Occipital lobe (tissue), 2 donors: ENCODE data around the gene DLGAP3. TPM values are rescaled to one million over a fixed set of nuclear protein-coding genes. Genes with fewer than 3 reads are reported as not detected.
"Not testable (repeated sequence)": the region's sequence is repeated elsewhere in the genome, so short reads cannot be mapped to it uniquely, and the experiment has no call there.

Experiments
- DNase-seq: peaks from one replicate; lab custom pipeline; 2025; lab: John Stamatoyannopoulos, UW
- total RNA-seq: library from RNA; depleted of rRNA; stranded (reverse); fragments of >200 nt; gene quantifications from one replicate; pipeline ENCODE4 v1.2.3, GENCODE V29; 2014

The DLGAP3 gene, protein sequence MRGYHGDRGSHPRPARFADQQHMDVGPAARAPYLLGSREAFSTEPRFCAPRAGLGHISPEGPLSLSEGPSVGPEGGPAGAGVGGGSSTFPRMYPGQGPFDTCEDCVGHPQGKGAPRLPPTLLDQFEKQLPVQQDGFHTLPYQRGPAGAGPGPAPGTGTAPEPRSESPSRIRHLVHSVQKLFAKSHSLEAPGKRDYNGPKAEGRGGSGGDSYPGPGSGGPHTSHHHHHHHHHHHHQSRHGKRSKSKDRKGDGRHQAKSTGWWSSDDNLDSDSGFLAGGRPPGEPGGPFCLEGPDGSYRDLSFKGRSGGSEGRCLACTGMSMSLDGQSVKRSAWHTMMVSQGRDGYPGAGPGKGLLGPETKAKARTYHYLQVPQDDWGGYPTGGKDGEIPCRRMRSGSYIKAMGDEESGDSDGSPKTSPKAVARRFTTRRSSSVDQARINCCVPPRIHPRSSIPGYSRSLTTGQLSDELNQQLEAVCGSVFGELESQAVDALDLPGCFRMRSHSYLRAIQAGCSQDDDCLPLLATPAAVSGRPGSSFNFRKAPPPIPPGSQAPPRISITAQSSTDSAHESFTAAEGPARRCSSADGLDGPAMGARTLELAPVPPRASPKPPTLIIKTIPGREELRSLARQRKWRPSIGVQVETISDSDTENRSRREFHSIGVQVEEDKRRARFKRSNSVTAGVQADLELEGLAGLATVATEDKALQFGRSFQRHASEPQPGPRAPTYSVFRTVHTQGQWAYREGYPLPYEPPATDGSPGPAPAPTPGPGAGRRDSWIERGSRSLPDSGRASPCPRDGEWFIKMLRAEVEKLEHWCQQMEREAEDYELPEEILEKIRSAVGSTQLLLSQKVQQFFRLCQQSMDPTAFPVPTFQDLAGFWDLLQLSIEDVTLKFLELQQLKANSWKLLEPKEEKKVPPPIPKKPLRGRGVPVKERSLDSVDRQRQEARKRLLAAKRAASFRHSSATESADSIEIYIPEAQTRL
- total RNA-seq = 3.1 TPM

DNA sequence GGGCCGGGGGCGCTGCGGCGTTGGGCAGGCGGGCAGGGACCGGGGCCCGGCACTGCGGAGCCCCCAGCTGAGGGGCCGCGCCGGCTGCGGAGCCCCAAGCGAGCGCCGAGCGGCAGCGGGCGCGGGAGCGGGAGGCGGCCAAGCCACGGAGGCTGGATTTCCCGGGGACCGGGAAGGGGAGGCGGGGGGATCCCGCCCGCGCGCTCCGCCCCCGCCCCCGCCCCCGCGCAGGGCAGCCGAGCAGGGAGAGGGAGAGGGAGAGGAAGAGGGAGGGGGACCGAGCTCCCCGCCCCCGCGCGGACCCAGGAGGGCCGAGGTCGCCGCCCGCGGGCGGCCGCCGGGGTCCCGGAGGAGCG, at the start of gene DLGAP3:
TSS of gene DLGAP3 (minus strand) at position 154 of the 356 bp plus-strand sequence. CDS start 24,267 bp downstream, outside the sequence.
- DNase-seq = no peak

GRCh38 chr1:34978921-34979320, 49.5 kb upstream of the DLGAP3 start:
- DNase-seq = no peak

- DNase-seq = no peak
Measured at GRCh38 chr1:34977858-34978257, 48.4 kb upstream of the DLGAP3 start.

- DNase-seq = no peak
Measured at GRCh38 chr1:34977210-34977471, 47.7 kb upstream of the DLGAP3 start.

- no peak for DNase-seq
Measured at GRCh38 chr1:34976384-34977209, 47.1 kb upstream of the DLGAP3 start.

DNA sequence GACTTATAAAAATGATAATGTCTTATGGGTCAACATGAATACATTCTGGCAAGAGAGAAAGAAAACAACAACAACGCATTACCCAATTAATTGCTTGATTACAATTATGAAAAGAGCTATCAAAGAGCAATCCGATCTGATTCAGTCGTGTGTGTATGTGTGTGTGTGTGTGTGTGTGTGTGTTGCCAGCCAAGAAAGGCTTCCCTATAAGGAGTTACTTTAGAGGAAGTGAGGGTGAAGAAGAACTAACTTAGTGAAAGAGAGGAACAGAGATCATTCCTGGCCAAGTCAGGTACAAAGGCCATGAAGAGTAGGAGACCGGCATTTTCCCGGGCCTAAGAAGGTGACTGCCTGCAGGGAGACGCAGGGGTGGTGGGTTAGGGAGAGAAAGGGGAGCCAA, 46.3 kb upstream of the DLGAP3 start:
- DNase-seq = no peak

- no peak for DNase-seq
Measured at GRCh38 chr1:34975338-34975737, 45.9 kb upstream of the DLGAP3 start.

GRCh38 chr1:34974626-34975025, 45.2 kb upstream of the DLGAP3 start:
- DNase-seq = no peak

GRCh38 chr1:34973326-34973725, 43.9 kb upstream of the DLGAP3 start:
- no peak for DNase-seq

DNA sequence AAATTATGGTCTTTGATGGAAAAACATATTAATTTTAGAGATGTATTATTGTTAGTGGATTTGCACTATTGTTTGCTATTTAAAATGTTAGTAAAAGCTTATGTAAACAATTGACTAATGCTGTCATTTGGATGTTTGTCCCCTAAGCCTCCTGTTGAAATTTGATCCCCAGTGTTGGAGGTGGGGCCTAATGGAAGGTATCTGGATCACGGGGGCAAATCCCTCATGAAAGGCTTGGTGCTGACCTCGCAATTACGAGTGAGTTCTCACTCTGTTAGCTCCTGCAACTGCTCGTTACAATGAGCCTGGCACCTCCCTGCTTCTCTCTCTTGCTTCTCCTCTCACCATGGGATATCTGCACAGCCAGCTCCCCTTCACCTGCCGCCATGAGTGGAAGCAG, 41.4 kb upstream of the DLGAP3 start:
- DNase-seq = no peak

DNA sequence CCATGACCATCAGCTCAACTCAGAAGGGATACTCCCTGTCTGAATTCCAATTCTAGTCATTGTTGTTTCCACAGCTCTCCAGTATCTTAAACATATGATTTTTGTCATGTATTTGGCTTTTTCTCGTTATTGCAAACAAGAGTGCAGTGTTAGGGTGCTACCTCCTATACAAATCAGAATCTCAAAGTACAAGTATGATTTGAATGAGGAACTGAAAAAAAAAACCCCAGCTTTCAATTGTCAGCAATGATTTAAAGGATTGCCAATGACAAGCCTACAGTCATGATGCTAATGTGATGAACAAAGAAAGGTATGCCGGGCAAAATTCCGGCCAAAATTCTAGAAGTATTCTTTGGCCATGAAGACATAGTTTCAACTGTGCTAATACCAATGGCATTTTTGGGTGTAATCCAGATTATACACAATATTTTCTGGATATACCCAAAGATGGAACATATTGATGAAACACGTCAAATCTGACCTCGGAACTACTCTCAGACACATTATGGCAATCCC, 40.8 kb upstream of the DLGAP3 start:
- no peak for DNase-seq

DNA sequence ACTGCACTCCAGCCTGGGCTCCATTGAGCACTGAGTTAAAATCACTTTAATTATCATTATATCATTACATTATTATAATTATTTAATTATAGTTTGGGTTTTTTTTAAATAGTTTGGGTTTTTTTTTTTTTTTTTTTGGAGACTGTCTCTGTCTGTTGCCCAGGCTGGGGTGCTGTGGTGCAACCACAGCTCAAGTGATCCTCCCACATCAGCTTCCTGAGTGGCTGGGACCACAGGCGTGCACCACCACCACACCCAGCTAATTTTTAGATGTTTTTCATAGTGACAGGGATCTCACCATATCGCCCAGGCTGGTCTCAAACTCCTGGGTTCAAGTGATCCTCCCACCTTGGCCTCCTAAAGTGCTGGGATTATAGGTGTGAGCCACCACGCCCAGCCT, 38.8 kb upstream of the DLGAP3 start:
- not testable (repeated sequence) for DNase-seq

DNA sequence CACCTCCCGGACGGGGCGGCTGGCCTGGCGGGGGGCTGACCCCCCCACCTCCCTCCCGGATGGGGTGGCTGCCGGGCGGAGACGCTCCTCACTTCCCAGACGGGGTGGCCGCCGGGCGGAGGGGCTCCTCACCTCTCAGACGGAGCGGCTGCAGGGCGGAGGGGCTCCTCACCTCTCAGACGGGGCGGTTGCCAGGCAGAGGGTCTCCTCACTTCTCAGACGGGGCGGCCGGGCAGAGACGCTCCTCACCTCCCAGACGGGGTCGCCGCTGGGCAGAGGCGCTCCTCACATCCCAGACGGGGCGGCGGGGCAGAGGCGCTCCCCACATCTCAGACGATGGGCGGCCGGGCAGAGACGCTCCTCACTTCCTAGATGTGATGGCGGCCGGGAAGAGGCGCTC, 38.2 kb upstream of the DLGAP3 start:
- not testable (repeated sequence) for DNase-seq

DNA sequence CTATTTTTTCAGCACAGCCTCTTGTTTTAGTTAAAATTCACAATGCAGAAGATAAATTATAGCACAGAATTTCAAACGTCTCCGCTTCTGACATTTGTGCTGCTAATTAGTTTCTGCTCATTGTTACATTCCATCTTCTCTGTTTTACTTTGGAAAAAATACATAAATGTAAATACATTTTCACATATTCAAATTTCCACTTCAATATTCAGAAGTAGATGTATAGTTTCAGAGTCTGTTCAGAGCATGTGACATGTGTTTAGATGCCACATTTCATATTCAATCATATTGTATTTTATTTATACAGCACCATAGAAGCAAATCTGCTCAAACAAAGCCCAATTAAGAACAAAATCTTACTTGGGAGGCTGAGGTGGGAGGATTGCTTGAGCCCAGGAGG, 36.1 kb upstream of the DLGAP3 start:
- DNase-seq = no peak

GRCh38 chr1:34950428-34950827, 21.0 kb upstream of the DLGAP3 start:
- no peak for DNase-seq

- not testable (repeated sequence) for DNase-seq
Measured at GRCh38 chr1:34948739-34949138, 19.3 kb upstream of the DLGAP3 start.

DNA sequence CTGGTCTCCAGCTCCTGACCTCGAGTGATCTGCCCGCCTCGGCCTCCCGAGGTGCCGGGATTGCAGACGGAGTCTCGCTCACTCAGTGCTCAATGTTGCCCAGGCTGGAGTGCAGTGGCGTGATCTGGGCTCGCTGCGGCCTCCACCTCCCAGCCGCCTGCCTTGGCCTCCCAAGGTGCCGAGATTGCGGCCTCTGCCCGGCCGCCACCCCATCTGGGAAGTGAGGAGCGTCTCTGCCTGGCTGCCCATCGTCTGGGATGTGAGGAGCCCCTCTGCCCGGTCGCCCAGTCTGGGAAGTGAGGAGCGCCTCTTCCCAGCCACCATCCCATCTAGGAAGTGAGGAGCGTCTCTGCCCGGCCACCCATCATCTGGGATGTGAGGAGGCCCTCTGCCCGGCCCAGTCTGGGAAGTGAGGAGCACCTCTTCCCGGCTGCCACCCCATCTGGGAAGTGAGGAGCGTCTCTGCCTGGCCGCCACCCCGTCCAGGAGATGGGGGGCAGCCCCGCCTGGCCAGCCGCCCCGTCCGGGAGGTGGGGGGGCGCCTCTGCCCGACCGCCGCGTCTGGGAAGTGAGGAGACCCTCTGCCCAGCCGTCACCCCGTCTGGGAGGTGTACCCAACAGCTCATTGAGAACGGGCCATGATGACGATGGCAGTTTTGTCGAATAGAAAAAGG, 18.3 kb upstream of the DLGAP3 start:
- DNase-seq = not testable (repeated sequence)

GRCh38 chr1:34946211-34946610, 16.8 kb upstream of the DLGAP3 start:
- no peak for DNase-seq

GRCh38 chr1:34941798-34942197, 12.3 kb upstream of the DLGAP3 start:
- DNase-seq = not testable (repeated sequence)

DNA sequence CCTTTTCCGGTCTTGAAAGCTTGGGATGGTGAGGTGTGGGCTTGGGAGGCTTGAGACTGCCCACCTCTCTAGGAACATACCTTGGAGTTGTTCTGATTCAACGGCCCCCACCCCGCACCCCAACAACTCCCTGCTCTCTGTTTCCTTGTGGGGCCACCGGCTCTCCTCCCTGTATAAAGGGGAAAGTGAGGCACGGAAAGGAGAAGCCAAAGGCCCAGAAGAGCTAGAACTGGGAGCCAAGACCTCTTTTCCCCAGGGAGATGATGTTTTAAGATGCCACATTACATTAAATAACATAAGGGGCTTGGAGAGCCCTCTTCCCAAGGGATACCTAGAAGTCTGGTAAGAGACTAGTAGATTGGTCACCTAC, 1.2 kb upstream of the DLGAP3 start:
- DNase-seq = no peak
